ENCODE data around the gene LFNG. TPM values are rescaled to one million over a fixed set of nuclear protein-coding genes. Genes with fewer than 3 reads are reported as not detected.

The LFNG gene
- total RNA-seq, result 100 to 1,000 TPM; 101 to 104 TPM

GRCh38 chr7:2519119-2519930 is at the start of gene LFNG:
TSS of gene LFNG (plus strand) at chr7:2519774. CDS start at chr7:2519862, 88 bp downstream.
- Mint-ChIP-seq H3K36me3 (peaks cover 16% of the 10 kb centered on the region), H3K4me1 (peaks cover 38% of the 10 kb centered on the region), H3K4me3 (peak within 1 kb of the TSS; percentile 96), H3K27me3 (peaks cover 4% of the 10 kb centered on the region), H3K9me3 (ENCODE audit: low read depth) (no peaks in the 10 kb centered on the region), H3K27ac (peak within 1 kb of the TSS; percentile 85)
- CTCF ChIA-PET, result interaction anchor here (0.9 to 1.2 kb wide), 2 partner anchors 40 kb away, joined by 3 read pairs; partner anchors contain the start of gene IQCE
- ATAC-seq, result peak; percentile 78
- peak; percentile 88 for DNase-seq

GRCh38 chr7:2470204-2471021 is 49.2 kb upstream of the LFNG start:
- Mint-ChIP-seq H3K4me1 (peaks cover 5% of the 10 kb centered on the region), H3K36me3 (no peaks in the 10 kb centered on the region), H3K27me3 (peaks cover 24% of the 10 kb centered on the region), H3K9me3 (ENCODE audit: low read depth) (no peaks in the 10 kb centered on the region), H3K4me3 (no peak overlapping the region), H3K27ac (no peak overlapping the region)
- no peak for DNase-seq
- ATAC-seq, result no peak
- CTCF ChIA-PET, result interaction anchor here (0.6 to 5.1 kb wide), 12 partner anchors 10 to 230 kb away, joined by 3 to 108 read pairs (median 5); no protein-coding TSS in a partner anchor

- peaks cover 21% of the 10 kb centered on the region for H3K27me3 Mint-ChIP-seq
- H3K36me3 Mint-ChIP-seq, result no peaks in the 10 kb centered on the region
- CTCF ChIA-PET, result interaction anchor here (0.6 to 5.1 kb wide), 11 partner anchors 9 to 239 kb away, joined by 3 to 108 read pairs (median 5); no protein-coding TSS in a partner anchor
- H3K4me3 Mint-ChIP-seq, result no peak overlapping the region
- H3K4me1 Mint-ChIP-seq, result peaks cover 5% of the 10 kb centered on the region
- ATAC-seq (no peak), DNase-seq (no peak)
- H3K9me3 Mint-ChIP-seq (ENCODE audit: low read depth), result no peaks in the 10 kb centered on the region
- no peak overlapping the region for H3K27ac Mint-ChIP-seq
These were observed 48.6 kb upstream of the LFNG start for GRCh38 chr7:2471022-2471329.

GRCh38 chr7:2471396-2471795 is 48.2 kb upstream of the LFNG start:
- ATAC-seq, result no peak
- peaks cover 5% of the 10 kb centered on the region for H3K4me1 Mint-ChIP-seq
- no peaks in the 10 kb centered on the region for H3K9me3 Mint-ChIP-seq (ENCODE audit: low read depth)
- no peak overlapping the region for H3K27ac Mint-ChIP-seq
- no peak for DNase-seq
- H3K4me3 Mint-ChIP-seq, result no peak overlapping the region
- H3K27me3 Mint-ChIP-seq, result peaks cover 19% of the 10 kb centered on the region
- H3K36me3 Mint-ChIP-seq, result no peaks in the 10 kb centered on the region
- CTCF ChIA-PET, result interaction anchor here (0.6 to 5.1 kb wide), 8 partner anchors 9 to 239 kb away, joined by 3 to 108 read pairs (median 4); no protein-coding TSS in a partner anchor

GRCh38 chr7:2472739-2473138 is 46.8 kb upstream of the LFNG start:
- H3K9me3 Mint-ChIP-seq (ENCODE audit: low read depth), result no peaks in the 10 kb centered on the region
- peaks cover 19% of the 10 kb centered on the region for H3K27me3 Mint-ChIP-seq
- ATAC-seq (no peak), DNase-seq (no peak)
- peaks cover 12% of the 10 kb centered on the region for H3K4me1 Mint-ChIP-seq
- no peaks in the 10 kb centered on the region for H3K36me3 Mint-ChIP-seq
- CTCF ChIA-PET, result interaction anchor here (1.3 to 1.8 kb wide), 2 partner anchors 22 to 237 kb away, joined by 5 to 6 read pairs; no protein-coding TSS in a partner anchor
- H3K27ac Mint-ChIP-seq, result no peak overlapping the region
- no peak overlapping the region for H3K4me3 Mint-ChIP-seq

GRCh38 chr7:2473496-2474180 is 45.9 kb upstream of the LFNG start:
- Mint-ChIP-seq H3K36me3 (no peaks in the 10 kb centered on the region), H3K27ac (no peak overlapping the region), H3K4me1 (peaks cover 18% of the 10 kb centered on the region), H3K27me3 (peaks cover 19% of the 10 kb centered on the region), H3K9me3 (ENCODE audit: low read depth) (no peaks in the 10 kb centered on the region), H3K4me3 (no peak overlapping the region)
- DNase-seq (no peak), ATAC-seq (no peak)
- CTCF ChIA-PET, result interaction anchor here (1.3 kb wide), 1 partner anchor 23 kb away, joined by 6 read pairs; no protein-coding TSS in a partner anchor

GRCh38 chr7:2474224-2474623 is 45.4 kb upstream of the LFNG start:
- Mint-ChIP-seq H3K4me3 (no peak overlapping the region), H3K4me1 (peaks cover 16% of the 10 kb centered on the region), H3K27me3 (peaks cover 17% of the 10 kb centered on the region), H3K36me3 (no peaks in the 10 kb centered on the region), H3K27ac (no peak overlapping the region), H3K9me3 (ENCODE audit: low read depth) (no peaks in the 10 kb centered on the region)
- ATAC-seq, result no peak
- CTCF ChIA-PET, result interaction anchor here (1.8 kb wide), 1 partner anchor 23 kb away, joined by 6 read pairs; no protein-coding TSS in a partner anchor
- no peak for DNase-seq

- no peaks in the 10 kb centered on the region for H3K9me3 Mint-ChIP-seq (ENCODE audit: low read depth)
- peaks cover 14% of the 10 kb centered on the region for H3K27me3 Mint-ChIP-seq
- no peak overlapping the region for H3K27ac Mint-ChIP-seq
- H3K36me3 Mint-ChIP-seq, result no peaks in the 10 kb centered on the region
- CTCF ChIA-PET, result interaction anchor here (1.8 kb wide), 1 partner anchor 24 kb away, joined by 6 read pairs; no protein-coding TSS in a partner anchor
- peaks cover 16% of the 10 kb centered on the region for H3K4me1 Mint-ChIP-seq
- DNase-seq, result no peak
- ATAC-seq, result no peak
- no peak overlapping the region for H3K4me3 Mint-ChIP-seq
These were observed 44.5 kb upstream of the LFNG start for GRCh38 chr7:2474813-2475677.

- Mint-ChIP-seq H3K27me3 (peaks cover 8% of the 10 kb centered on the region), H3K27ac (no peak overlapping the region), H3K36me3 (no peaks in the 10 kb centered on the region), H3K4me1 (peaks cover 16% of the 10 kb centered on the region), H3K4me3 (no peak overlapping the region), H3K9me3 (ENCODE audit: low read depth) (no peaks in the 10 kb centered on the region)
- CTCF ChIA-PET, result interaction anchor here (1.8 kb wide), 1 partner anchor 24 kb away, joined by 6 read pairs; no protein-coding TSS in a partner anchor
- DNase-seq (no peak), ATAC-seq (no peak)
These were observed 43.9 kb upstream of the LFNG start for GRCh38 chr7:2475678-2476015.

GRCh38 chr7:2476298-2476697 is 43.3 kb upstream of the LFNG start, which contains the start of gene GRIFIN:
TSS of gene GRIFIN (minus strand) at chr7:2476398. CDS start at chr7:2476383, 15 bp downstream.
- Mint-ChIP-seq H3K4me3 (no peak within 1 kb of the TSS), H3K36me3 (no peaks in the 10 kb centered on the region), H3K4me1 (peaks cover 13% of the 10 kb centered on the region), H3K27ac (no peak within 1 kb of the TSS), H3K27me3 (peaks cover 8% of the 10 kb centered on the region), H3K9me3 (ENCODE audit: low read depth) (no peaks in the 10 kb centered on the region)
- CTCF ChIA-PET, result no interaction called here
- DNase-seq (no peak), ATAC-seq (no peak)

GRCh38 chr7:2476776-2477446 is 42.7 kb upstream of the LFNG start:
- H3K4me1 Mint-ChIP-seq, result peaks cover 13% of the 10 kb centered on the region
- no peak overlapping the region for H3K27ac Mint-ChIP-seq
- DNase-seq, result no peak
- no peaks in the 10 kb centered on the region for H3K36me3 Mint-ChIP-seq
- no peak for ATAC-seq
- CTCF ChIA-PET, result interaction anchor here (4.5 kb wide), 1 partner anchor 8 kb away, joined by 19 read pairs; no protein-coding TSS in a partner anchor
- H3K27me3 Mint-ChIP-seq, result peaks cover 8% of the 10 kb centered on the region
- no peaks in the 10 kb centered on the region for H3K9me3 Mint-ChIP-seq (ENCODE audit: low read depth)
- H3K4me3 Mint-ChIP-seq, result no peak overlapping the region

All from activated CD8-positive, alpha-beta memory T cell treated with anti-CD3 and anti-CD28 coated beads, Interleukin-2, amount 10 ng/mL, durations not matched to agents 7 days and 5 days (primary cell).